NCI-H1417 (cell line): ENCODE data around the gene C1QTNF3.
A peak's percentile ranks its signal among the peaks of the same experiment; 100 is the strongest.

ENCODE experiments used
- DNase-seq, 3 experiments: peaks; one replicate each; lab custom pipeline; 2025; lab: John Stamatoyannopoulos, UW

C1QTNF3 gene

GRCh38 chr5:33999978-34000377 lies 43.0 kb downstream of the C1QTNF3 start:
- no peak for DNase-seq

DNA sequence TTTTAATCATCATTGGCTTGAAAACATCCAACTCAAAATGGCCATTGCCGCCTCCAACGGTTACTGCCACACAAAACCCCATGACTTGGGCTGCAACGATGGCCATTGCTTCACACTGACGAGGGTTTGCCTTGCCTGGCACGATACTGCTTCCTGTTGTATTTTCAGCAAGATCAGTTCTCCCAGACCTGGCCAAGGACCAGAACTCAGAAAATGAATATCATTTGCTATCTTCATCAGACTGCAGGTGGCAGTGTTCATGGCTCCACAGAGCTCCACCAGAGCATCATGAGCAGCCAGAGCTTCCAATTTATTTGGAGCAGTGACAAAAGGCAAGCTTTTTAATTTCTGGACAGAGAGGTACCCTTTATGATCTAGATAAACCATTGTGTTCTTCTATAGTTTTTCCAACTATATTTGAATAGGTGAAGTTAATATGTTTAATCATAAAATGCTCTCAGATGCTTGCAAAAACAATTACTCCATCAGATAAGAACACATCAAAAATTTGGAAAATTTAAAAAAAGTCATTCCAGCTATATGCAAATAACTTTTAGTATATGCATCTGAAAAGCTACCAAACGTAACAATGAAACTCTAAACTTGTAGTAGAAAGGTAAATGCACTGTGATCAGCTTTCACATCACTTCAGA lies 45.6 kb downstream of the C1QTNF3 start:
- DNase-seq: peak; percentile 38 to 73 (median 69)

DNA sequence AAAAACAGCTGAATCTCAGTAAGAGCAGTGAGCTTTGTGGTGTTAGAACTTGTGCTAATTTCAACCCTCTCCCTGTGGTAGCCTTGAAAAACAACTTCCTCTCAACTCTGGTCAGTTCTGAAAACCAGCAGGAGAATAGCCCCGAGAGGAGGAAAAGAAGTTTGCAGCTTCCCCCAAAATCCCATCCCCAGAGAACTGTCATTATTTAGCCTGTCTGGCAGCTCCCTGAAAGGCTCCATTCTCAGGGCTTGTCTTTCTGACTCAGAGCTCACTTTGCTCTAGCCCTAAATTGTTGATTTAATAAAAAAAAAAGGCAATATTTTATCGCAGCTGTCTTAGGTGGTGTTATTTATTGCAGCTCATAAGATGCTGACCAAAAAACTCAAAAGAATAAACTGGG lies 47.1 kb downstream of the C1QTNF3 start:
- DNase-seq: no peak

GRCh38 chr5:33994845-33995244 lies 48.2 kb downstream of the C1QTNF3 start:
- peak in 2 of 3 experiments; percentile 8 to 17 for DNase-seq

DNA sequence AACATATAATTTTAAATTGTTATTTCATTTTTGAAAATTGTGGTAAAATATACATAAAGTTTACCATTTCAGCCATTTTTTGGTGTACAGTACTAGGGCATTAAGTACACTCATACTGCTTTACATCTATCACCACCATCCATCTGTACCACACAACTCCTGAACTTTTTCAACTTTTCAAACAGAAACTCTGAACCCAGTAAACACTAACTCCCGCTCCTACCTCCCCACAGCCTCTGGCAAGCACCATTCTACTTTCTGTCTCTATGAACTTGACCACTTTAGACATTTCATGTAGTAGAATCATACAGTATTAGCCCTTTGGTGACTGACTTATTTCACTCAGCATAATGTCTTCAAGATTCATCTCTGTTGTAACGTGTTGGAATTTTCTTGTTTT lies 50.1 kb downstream of the C1QTNF3 start:
- no peak for DNase-seq

- DNase-seq: no peak
Measured at GRCh38 chr5:33985447-33985846, 57.6 kb downstream of the C1QTNF3 start.

GRCh38 chr5:33984671-33985124 lies 58.3 kb downstream of the C1QTNF3 start, which contains the start of gene SLC45A2:
SLC45A2 (minus strand) TSS chr5:33984693; CDS start chr5:33984583, 110 bp downstream.
- no peak for DNase-seq

- no peak for DNase-seq
Measured at GRCh38 chr5:33984178-33984577, 58.8 kb downstream of the C1QTNF3 start.

- no peak for DNase-seq
Measured at GRCh38 chr5:33981408-33982162, 61.4 kb downstream of the C1QTNF3 start.

DNA sequence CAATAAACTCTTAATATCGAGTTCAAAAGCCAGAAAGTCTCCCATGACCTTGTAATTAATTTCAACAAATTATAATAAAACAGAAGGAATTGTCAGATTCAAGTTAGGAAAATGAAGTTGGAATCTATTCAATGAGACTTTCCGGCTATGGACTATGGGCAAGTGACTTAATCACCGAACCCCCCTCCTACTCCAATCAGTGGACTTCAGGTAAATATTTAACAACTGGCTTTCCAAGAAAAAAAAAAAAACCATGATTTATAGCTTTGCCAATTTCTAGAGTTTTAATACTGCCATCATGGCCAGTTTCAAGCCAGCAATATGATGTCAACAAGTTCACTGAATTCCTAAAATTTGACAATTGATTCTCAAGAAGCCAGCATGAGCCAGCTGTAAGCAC lies 63.0 kb downstream of the C1QTNF3 start:
- no peak for DNase-seq

GRCh38 chr5:33978306-33978705 lies 64.7 kb downstream of the C1QTNF3 start:
- DNase-seq: no peak

- no peak for DNase-seq
Measured at GRCh38 chr5:33976307-33976706, 66.7 kb downstream of the C1QTNF3 start.

DNA sequence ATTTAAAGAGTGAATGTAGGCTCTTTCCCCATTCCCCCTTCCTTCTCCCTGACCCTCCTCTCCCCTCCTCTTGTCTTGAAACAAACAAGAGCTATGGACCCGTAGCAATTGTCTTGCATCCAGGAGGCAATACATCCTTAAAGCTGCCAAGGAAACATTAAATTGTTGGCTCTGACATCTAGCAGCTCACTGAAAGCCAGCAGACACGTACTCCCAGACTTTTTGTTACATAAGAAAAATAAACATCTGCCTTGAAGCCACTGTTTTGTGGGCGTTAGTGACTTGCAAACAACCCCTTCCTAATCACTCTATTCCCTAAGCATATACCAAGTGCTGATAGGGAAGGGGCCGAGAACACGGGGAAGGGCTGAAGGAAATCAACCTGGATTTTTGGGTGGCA lies 67.2 kb downstream of the C1QTNF3 start:
- DNase-seq: peak in 1 of 3 experiments; percentile 11

- no peak for DNase-seq
Measured at GRCh38 chr5:33973271-33973670, 69.7 kb downstream of the C1QTNF3 start.

GRCh38 chr5:33969572-33970452 lies 73.2 kb downstream of the C1QTNF3 start:
- peak; percentile 12 to 63 (median 23) for DNase-seq

- peak in 1 of 3 experiments; percentile 47 for DNase-seq
Measured at GRCh38 chr5:33968211-33969005, 74.6 kb downstream of the C1QTNF3 start.
